Measurements from ENCODE around the gene CFAP77. TPM values are rescaled to one million over a fixed set of nuclear protein-coding genes. Genes with fewer than 3 reads are reported as not detected.

Gene CFAP77
- total RNA-seq, 1 donor from 2014 or later = 0.36 TPM

DNA sequence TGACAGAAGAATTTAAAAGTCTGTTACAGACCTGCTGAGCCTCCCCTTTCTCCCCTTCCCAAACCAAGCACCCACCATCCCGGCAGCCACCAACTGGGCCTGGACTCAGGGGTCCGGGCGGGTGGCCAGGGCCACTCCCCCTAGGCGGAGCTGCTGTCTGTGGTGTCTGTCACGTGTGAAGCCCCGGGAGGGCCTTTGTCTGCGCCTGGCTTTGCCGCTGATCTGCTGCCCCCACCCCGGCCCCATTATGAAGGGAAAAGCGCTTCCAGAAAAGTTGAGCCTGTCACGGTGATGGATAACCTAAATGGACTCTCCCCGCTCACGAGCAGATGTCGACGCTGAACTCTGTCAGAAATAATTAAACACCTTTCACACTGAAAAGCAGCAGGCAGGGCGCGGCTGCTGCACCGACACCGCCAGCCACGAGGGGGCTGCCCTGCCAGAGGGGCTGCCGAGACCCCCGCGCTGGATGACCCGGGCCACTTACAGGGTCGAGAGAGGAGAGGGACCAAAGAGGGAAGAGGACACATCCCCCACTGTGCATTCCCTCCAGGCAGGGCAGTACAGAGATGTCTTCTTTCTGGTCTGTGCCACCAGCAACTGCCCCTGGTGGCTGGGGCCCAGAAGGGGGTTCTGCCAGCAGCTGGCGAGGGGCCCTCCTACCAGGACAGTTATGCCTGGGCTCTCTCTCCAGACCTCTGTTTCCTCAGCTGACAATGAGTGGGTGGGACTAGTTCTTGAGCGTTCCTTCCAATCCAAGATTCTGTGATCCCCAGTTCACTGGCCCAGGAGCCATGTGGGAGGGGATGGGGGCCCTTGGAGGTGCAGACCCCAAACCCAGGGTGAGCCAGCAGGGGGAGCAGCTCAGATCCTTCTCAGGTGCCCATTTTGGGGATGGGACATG, 136.4 kb downstream of the CFAP77 start:
- Histone ChIP-seq H3K9me3 (ENCODE audit: insufficient read depth, low read depth, low read length) (no peaks in the 10 kb centered on the region), H2AFZ (ENCODE audit: low read depth, low read length) (peak overlapping the region; percentile 84), H4K20me1 (ENCODE audit: insufficient read depth, low read length) (no peaks in the 10 kb centered on the region), H3K36me3 (ENCODE audit: insufficient read depth, low read length) (no peaks in the 10 kb centered on the region), H3K4me1 (ENCODE audit: insufficient read depth, low read length) (peaks cover 7% of the 10 kb centered on the region), H3K4me3 (ENCODE audit: insufficient read depth, low read depth, low read length) (peak overlapping the region; percentile 48), H3K9ac (ENCODE audit: low read length) (peak overlapping the region; percentile 41), H3K27me3 (ENCODE audit: insufficient read depth, low read length) (no peaks in the 10 kb centered on the region), H3K27ac (ENCODE audit: low read depth, low read length) (no peak overlapping the region), H3K79me2 (ENCODE audit: insufficient read depth, low read length) (no peaks in the 10 kb centered on the region), H3K4me2 (ENCODE audit: low read length) (peak overlapping the region; percentile 83)
- no peak overlapping the region for H3K27ac Mint-ChIP-seq (ENCODE audit: unreplicated experiment)
- H3K4me3 Mint-ChIP-seq (ENCODE audit: unreplicated experiment) = no peak overlapping the region
- TF ChIP-seq EZH2 (IDR thresholded peaks at IDR 0.05; ENCODE audit: insufficient read depth, low read length) = no peak
- peak; percentile 19 for TF ChIP-seq CTCF (IDR thresholded peaks at IDR 0.05; ENCODE audit: insufficient read depth, low read depth, low read length)
- no peaks in the 10 kb centered on the region for H3K4me1 Mint-ChIP-seq (ENCODE audit: low read depth, unreplicated experiment)
- H3K27me3 Mint-ChIP-seq (ENCODE audit: low read depth, unreplicated experiment) = peaks cover 46% of the 10 kb centered on the region
- no peaks in the 10 kb centered on the region for H3K36me3 Mint-ChIP-seq (ENCODE audit: low read depth, unreplicated experiment)
- H3K9me3 Mint-ChIP-seq (ENCODE audit: unreplicated experiment) = peaks cover 2% of the 10 kb centered on the region
- peak; percentile 8 for DNase-seq (ENCODE audit: low read depth)
- FAIRE-seq = no peak

DNA sequence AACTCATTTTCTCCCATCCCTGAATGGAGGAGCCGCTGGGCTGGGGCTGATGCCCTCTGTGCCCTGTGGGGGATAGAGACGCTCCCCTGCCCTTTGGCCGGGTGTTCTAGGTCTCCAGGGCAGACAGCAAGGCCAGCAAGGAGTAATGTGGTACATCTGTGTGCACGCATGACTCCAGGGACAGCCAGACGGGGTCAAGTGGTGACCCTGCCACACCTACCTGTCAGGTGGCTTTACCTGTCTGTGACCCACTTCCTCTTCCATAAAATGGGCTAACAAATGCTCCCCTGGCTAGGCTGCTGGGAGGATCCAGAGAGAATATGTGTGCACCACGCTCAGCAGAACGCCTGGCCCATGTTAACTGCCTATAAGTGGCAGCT, 137.0 kb downstream of the CFAP77 start:
- no peak for TF ChIP-seq EZH2 (IDR thresholded peaks at IDR 0.05; ENCODE audit: insufficient read depth, low read length)
- no peak for TF ChIP-seq CTCF (IDR thresholded peaks at IDR 0.05; ENCODE audit: insufficient read depth, low read depth, low read length)
- Mint-ChIP-seq H3K36me3 (ENCODE audit: low read depth, unreplicated experiment) (no peaks in the 10 kb centered on the region), H3K4me3 (ENCODE audit: unreplicated experiment) (no peak overlapping the region), H3K27ac (ENCODE audit: unreplicated experiment) (no peak overlapping the region), H3K4me1 (ENCODE audit: low read depth, unreplicated experiment) (no peaks in the 10 kb centered on the region), H3K9me3 (ENCODE audit: unreplicated experiment) (peaks cover 2% of the 10 kb centered on the region), H3K27me3 (ENCODE audit: low read depth, unreplicated experiment) (peaks cover 44% of the 10 kb centered on the region)
- DNase-seq (ENCODE audit: low read depth) = no peak
- Histone ChIP-seq H3K79me2 (ENCODE audit: insufficient read depth, low read length) (no peaks in the 10 kb centered on the region), H4K20me1 (ENCODE audit: insufficient read depth, low read length) (no peaks in the 10 kb centered on the region), H3K27ac (ENCODE audit: low read depth, low read length) (no peak overlapping the region), H3K4me2 (ENCODE audit: low read length) (no peak overlapping the region), H3K9ac (ENCODE audit: low read length) (no peak overlapping the region), H3K4me3 (ENCODE audit: insufficient read depth, low read depth, low read length) (no peak overlapping the region), H3K4me1 (ENCODE audit: insufficient read depth, low read length) (peaks cover 7% of the 10 kb centered on the region), H3K27me3 (ENCODE audit: insufficient read depth, low read length) (no peaks in the 10 kb centered on the region), H2AFZ (ENCODE audit: low read depth, low read length) (no peak overlapping the region), H3K36me3 (ENCODE audit: insufficient read depth, low read length) (no peaks in the 10 kb centered on the region), H3K9me3 (ENCODE audit: insufficient read depth, low read depth, low read length) (no peaks in the 10 kb centered on the region)
- FAIRE-seq = no peak

- Mint-ChIP-seq H3K36me3 (ENCODE audit: low read depth, unreplicated experiment) (no peaks in the 10 kb centered on the region), H3K4me1 (ENCODE audit: low read depth, unreplicated experiment) (no peaks in the 10 kb centered on the region)
Observed at GRCh38 chr9:132547436-132547835, 137.4 kb downstream of the CFAP77 start.

More at GRCh38 chr9:132547436-132547835, 137.4 kb downstream of the CFAP77 start:
- no peaks in the 10 kb centered on the region for H4K20me1 ChIP-seq (ENCODE audit: insufficient read depth, low read length)
- no peaks in the 10 kb centered on the region for H3K9me3 ChIP-seq (ENCODE audit: insufficient read depth, low read depth, low read length)
- H3K27ac Mint-ChIP-seq (ENCODE audit: unreplicated experiment) = no peak overlapping the region
- no peak overlapping the region for H3K4me3 Mint-ChIP-seq (ENCODE audit: unreplicated experiment)
- H3K36me3 ChIP-seq (ENCODE audit: insufficient read depth, low read length) = no peaks in the 10 kb centered on the region
- TF ChIP-seq CTCF (IDR thresholded peaks at IDR 0.05; ENCODE audit: insufficient read depth, low read depth, low read length) (no peak), EZH2 (IDR thresholded peaks at IDR 0.05; ENCODE audit: insufficient read depth, low read length) (no peak)
- H3K9ac ChIP-seq (ENCODE audit: low read length) = no peak overlapping the region
- no peaks in the 10 kb centered on the region for H3K79me2 ChIP-seq (ENCODE audit: insufficient read depth, low read length)
- no peak overlapping the region for H3K4me3 ChIP-seq (ENCODE audit: insufficient read depth, low read depth, low read length)
- H3K27me3 Mint-ChIP-seq (ENCODE audit: low read depth, unreplicated experiment) = peaks cover 45% of the 10 kb centered on the region
- no peak overlapping the region for H3K4me2 ChIP-seq (ENCODE audit: low read length)
- no peaks in the 10 kb centered on the region for H3K27me3 ChIP-seq (ENCODE audit: insufficient read depth, low read length)
- H3K27ac ChIP-seq (ENCODE audit: low read depth, low read length) = no peak overlapping the region
- H3K4me1 ChIP-seq (ENCODE audit: insufficient read depth, low read length) = peaks cover 7% of the 10 kb centered on the region
- FAIRE-seq (no peak), DNase-seq (ENCODE audit: low read depth) (no peak)
- H3K9me3 Mint-ChIP-seq (ENCODE audit: unreplicated experiment) = peaks cover 2% of the 10 kb centered on the region
- no peak overlapping the region for H2AFZ ChIP-seq (ENCODE audit: low read depth, low read length)
